Parathyroid adenoma (tissue), 2 donors: ENCODE measurements around the gene ACAD10.

Experiments used
- H2AFZ ChIP-seq: fragments of 300-600 bp; sonication (generic); one replicate; pipeline ENCODE4 v1.7.0; 2017; ENCODE audit warnings: antibody characterized with exemption, mild to moderate bottlenecking
- H3K27ac ChIP-seq: fragments of 300-600 bp; sonication (generic); one replicate; pipeline ENCODE4 v1.7.0; 2017
- H3K27me3 ChIP-seq: fragments of 300-600 bp; sonication (generic); one replicate; pipeline ENCODE4 v1.7.0; 2017; ENCODE audit warnings: low read length; ENCODE audit not compliant: control insufficient read depth, insufficient read depth
- H3K36me3 ChIP-seq: fragments of 300-600 bp; sonication (generic); one replicate; pipeline ENCODE4 v1.7.0; 2017; ENCODE audit warnings: low read length; ENCODE audit not compliant: control insufficient read depth, insufficient read depth
- H3K4me1 ChIP-seq: fragments of 300-600 bp; sonication (generic); one replicate; pipeline ENCODE4 v1.7.0; 2017; ENCODE audit warnings: control low read depth
- H3K4me2 ChIP-seq: fragments of 300-600 bp; sonication (generic); one replicate; pipeline ENCODE4 v1.7.0; 2017; ENCODE audit warnings: low read length
- H3K4me3 ChIP-seq: fragments of 300-600 bp; sonication (generic); one replicate; pipeline ENCODE4 v1.7.0; 2017; ENCODE audit warnings: low read depth, low read length
- H3K79me2 ChIP-seq: fragments of 300-600 bp; sonication (generic); one replicate; pipeline ENCODE4 v1.7.0; 2017; ENCODE audit warnings: control low read depth
- H3K9ac ChIP-seq: fragments of 300-600 bp; sonication (generic); one replicate; pipeline ENCODE4 v1.7.0; 2017; ENCODE audit warnings: mild to moderate bottlenecking
- H3K9me3 ChIP-seq: fragments of 300-600 bp; sonication (generic); one replicate; pipeline ENCODE4 v1.7.0; 2017; ENCODE audit warnings: low read length; ENCODE audit not compliant: control insufficient read depth
- CTCF ChIP-seq: fragments of 300-600 bp; sonication (generic); IDR thresholded peaks from one replicate; pipeline ENCODE4 v1.7.0; 2017; ENCODE audit warnings: antibody characterized with exemption, mild to moderate bottlenecking
- donor health status: primary hyperparathyroidism.

Gene ACAD10

GRCh38 chr12:111780615-111781014 is 94.8 kb downstream of the ACAD10 start:
- Histone ChIP-seq H3K4me3 (no peak overlapping the region), H3K4me2 (no peak overlapping the region), H3K27me3 (no peaks in the 10 kb centered on the region), H3K79me2 (no peaks in the 10 kb centered on the region), H3K9ac (no peak overlapping the region), H3K9me3 (no peaks in the 10 kb centered on the region), H3K36me3 (no peaks in the 10 kb centered on the region), H3K27ac (no peak overlapping the region), H2AFZ (no peak overlapping the region), H3K4me1 (no peaks in the 10 kb centered on the region)
- no peak for TF ChIP-seq CTCF

GRCh38 chr12:111781085-111781658 is 95.3 kb downstream of the ACAD10 start:
- no peaks in the 10 kb centered on the region for H3K9me3 ChIP-seq
- H3K27ac ChIP-seq, result no peak overlapping the region
- no peak for TF ChIP-seq CTCF
- H3K27me3 ChIP-seq, result no peaks in the 10 kb centered on the region
- H3K36me3 ChIP-seq, result no peaks in the 10 kb centered on the region
- no peak overlapping the region for H2AFZ ChIP-seq
- no peak overlapping the region for H3K4me2 ChIP-seq
- H3K79me2 ChIP-seq, result no peaks in the 10 kb centered on the region
- H3K9ac ChIP-seq, result no peak overlapping the region
- H3K4me1 ChIP-seq, result no peaks in the 10 kb centered on the region
- H3K4me3 ChIP-seq, result no peak overlapping the region

GRCh38 chr12:111783046-111783445 is 97.2 kb downstream of the ACAD10 start:
- H3K79me2 ChIP-seq, result no peaks in the 10 kb centered on the region
- no peak overlapping the region for H2AFZ ChIP-seq
- TF ChIP-seq CTCF, result no peak
- no peak overlapping the region for H3K9ac ChIP-seq
- H3K4me3 ChIP-seq, result no peak overlapping the region
- no peaks in the 10 kb centered on the region for H3K4me1 ChIP-seq
- H3K4me2 ChIP-seq, result no peak overlapping the region
- H3K27me3 ChIP-seq, result no peaks in the 10 kb centered on the region
- no peaks in the 10 kb centered on the region for H3K9me3 ChIP-seq
- no peak overlapping the region for H3K27ac ChIP-seq
- no peaks in the 10 kb centered on the region for H3K36me3 ChIP-seq

GRCh38 chr12:111784953-111785352 is 99.1 kb downstream of the ACAD10 start:
- no peaks in the 10 kb centered on the region for H3K9me3 ChIP-seq
- H3K27me3 ChIP-seq, result no peaks in the 10 kb centered on the region
- H3K79me2 ChIP-seq, result no peaks in the 10 kb centered on the region
- H3K36me3 ChIP-seq, result no peaks in the 10 kb centered on the region
- H3K9ac ChIP-seq, result no peak overlapping the region
- no peak for TF ChIP-seq CTCF
- H3K4me3 ChIP-seq, result no peak overlapping the region
- no peak overlapping the region for H2AFZ ChIP-seq
- no peak overlapping the region for H3K4me2 ChIP-seq
- no peaks in the 10 kb centered on the region for H3K4me1 ChIP-seq
- H3K27ac ChIP-seq, result no peak overlapping the region

GRCh38 chr12:111785651-111786050 is 99.8 kb downstream of the ACAD10 start:
- no peak overlapping the region for H3K4me3 ChIP-seq
- H3K4me1 ChIP-seq, result no peaks in the 10 kb centered on the region
- no peaks in the 10 kb centered on the region for H3K36me3 ChIP-seq
- H3K9me3 ChIP-seq, result no peaks in the 10 kb centered on the region
- H3K79me2 ChIP-seq, result no peaks in the 10 kb centered on the region
- H2AFZ ChIP-seq, result no peak overlapping the region
- no peak for TF ChIP-seq CTCF
- H3K27ac ChIP-seq, result no peak overlapping the region
- H3K4me2 ChIP-seq, result no peak overlapping the region
- no peak overlapping the region for H3K9ac ChIP-seq
- no peaks in the 10 kb centered on the region for H3K27me3 ChIP-seq
